Globus pallidus (tissue), 1 donor: Measurements from ENCODE around the gene TET2.

Experiments used
- DNase-seq: peaks from one replicate; pipeline ENCODE4 v3.0.0-alpha.2; 2015; ENCODE audit warnings: low spot score

TET2 gene

DNA sequence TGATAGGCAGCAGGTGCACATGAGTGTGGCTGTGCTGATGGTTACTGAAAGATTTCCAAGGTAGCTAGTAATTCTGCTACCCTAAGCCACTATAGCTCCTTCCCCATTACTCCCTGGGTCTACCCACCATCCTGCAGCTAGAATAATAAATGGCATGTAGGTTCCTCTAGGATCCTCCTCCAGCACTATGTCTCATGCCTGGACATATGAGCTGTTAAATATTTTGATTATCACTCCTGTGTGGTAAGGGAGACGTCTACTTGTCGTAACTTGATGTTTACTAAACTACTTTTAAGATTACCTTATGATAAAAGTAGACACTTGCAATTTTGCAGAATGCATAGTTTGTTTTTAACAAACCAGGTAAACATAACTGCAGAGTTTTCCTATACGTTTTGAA is 35.5 kb downstream of the TET2 start:
- no peak for DNase-seq

- DNase-seq = no peak
These were observed 37.8 kb downstream of the TET2 start for GRCh38 chr4:105184316-105184980.

DNA sequence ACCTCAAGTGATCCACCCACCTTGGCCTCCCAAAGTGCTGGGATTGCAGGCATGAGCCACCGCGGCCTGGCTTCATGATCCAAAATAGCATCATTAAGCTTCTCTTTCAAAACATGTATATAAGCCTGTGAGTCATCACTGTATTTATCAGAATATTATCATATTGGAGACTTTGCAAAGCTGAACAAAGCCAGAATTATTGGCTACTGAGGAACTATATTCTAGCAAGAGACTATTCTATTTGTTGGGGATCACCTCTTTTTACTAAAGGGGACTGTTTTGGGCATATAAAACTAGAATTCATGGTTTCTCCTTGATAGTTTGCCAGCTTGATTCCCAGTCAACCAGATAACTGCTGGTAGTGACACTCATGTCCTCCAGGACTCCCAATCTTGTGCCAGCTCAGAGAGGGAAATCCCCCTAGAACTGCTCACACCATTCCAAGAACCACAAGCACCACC is 40.1 kb downstream of the TET2 start:
- no peak for DNase-seq

DNA sequence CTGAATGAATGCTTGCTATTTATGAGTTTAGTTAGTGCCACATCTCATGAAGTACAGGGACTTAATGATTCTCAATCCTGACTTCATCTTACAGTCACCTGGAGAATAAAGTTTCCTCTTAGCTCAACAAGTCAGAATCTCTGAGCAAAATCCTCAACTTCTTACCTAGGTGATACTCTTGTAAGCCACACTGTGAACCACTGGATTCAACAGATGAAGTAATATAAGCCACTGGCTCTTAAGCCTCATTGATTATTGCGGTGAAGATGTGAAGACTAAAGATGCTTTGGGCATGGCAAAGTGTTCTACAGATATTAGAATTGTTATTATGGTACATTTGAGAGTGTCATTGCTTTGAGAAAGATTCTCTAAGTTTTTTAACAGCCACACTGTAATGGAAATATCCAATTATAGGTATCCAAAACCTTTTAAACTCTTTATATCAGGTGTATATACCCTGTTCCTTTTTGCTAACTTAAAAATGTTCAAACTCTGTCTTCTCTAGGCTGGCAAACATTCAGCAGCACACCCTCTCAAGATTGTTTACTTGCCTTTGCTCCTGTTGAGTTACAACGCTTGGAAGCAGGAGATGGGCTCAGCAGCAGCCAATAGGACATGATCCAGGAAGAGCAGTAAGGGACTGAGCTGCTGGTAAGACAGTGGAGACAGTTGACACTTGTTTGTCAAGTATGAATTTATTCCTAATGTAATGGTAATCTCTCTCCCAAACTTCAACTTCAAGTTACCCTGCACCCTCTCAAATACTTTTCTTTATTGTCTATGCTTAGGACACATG is 43.4 kb downstream of the TET2 start:
- DNase-seq = no peak

- DNase-seq = no peak
These were observed 45.0 kb downstream of the TET2 start for GRCh38 chr4:105191621-105192210.

DNA sequence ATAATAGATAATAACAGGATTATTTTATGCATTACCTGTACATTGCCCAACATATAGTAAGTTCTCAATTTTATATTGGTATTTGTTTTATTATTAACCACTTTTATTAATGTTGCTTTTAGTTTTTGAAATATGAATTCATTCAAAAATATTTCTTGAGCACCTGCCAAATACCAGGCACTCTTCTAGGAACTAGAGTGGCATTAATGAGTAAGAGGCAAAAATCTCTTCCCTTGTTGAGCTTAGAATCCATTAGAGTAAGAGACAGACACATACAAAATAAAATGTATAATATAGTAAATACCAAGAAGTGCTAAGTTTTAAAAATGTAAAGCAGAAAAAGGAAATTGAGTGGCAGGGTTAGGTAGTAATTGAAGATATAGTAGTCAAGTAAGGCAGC is 45.8 kb downstream of the TET2 start:
- DNase-seq = no peak

GRCh38 chr4:105192910-105193309 is 46.2 kb downstream of the TET2 start:
- no peak for DNase-seq

DNA sequence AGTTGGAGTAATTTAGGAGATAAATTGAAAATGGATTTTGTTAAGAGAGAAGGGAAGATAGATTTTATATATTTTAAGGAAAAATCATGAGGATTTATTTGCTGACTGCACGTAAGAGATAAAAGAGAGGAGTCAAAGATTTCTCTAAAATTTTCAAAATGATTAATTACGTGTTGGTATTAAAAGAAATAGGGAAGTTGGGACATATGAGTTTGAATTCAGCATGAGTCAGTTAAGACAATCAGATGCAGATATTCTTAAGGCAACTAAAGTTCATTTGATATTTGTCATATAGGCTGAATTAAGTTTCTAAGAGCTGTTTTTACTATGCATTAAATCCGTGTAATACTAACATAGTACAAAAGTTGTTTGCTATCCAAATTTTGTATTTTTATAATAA is 46.9 kb downstream of the TET2 start:
- no peak for DNase-seq

GRCh38 chr4:105194328-105195231 is 47.9 kb downstream of the TET2 start:
- DNase-seq = no peak

DNA sequence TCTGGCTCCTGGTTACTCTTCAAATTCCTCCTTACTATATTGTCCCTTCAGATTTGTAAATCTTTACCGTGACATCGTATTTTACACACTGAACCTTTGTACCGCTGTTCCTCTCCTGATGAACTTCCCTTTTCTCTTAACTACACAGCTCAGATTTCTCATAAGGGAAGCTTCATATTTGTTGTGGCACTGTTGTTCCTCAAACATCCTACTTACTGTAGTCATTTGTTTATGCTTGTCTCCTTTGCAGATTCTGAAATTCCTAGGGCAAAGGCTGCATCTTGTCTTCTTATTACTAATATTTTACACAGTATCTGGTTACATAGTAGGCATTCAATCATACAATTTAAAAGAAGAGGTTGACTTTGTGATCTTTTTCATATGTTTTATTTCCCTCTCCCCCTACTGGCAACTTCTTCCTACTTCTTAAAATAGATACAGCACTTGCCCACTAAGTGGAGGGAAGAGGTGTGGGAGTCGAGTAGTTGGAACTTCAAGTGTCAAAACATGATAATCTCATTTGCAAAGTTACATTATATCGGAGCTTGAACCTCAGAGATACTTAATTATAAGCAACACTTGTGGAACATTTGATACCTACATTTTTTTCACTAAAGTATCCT is 50.0 kb downstream of the TET2 start:
- DNase-seq = peak; percentile 31

- no peak for DNase-seq
These were observed 51.1 kb downstream of the TET2 start for GRCh38 chr4:105197777-105198176.

- no peak for DNase-seq
These were observed 51.9 kb downstream of the TET2 start for GRCh38 chr4:105198541-105198940.

GRCh38 chr4:105206214-105206613 is 59.5 kb downstream of the TET2 start:
- DNase-seq = no peak

GRCh38 chr4:105207386-105207785 is 60.7 kb downstream of the TET2 start:
- no peak for DNase-seq

GRCh38 chr4:105208561-105208960 is 61.9 kb downstream of the TET2 start:
- no peak for DNase-seq

GRCh38 chr4:105210916-105211315 is 64.2 kb downstream of the TET2 start:
- DNase-seq = no peak

- DNase-seq = no peak
These were observed 69.1 kb downstream of the TET2 start for GRCh38 chr4:105215609-105216313.

DNA sequence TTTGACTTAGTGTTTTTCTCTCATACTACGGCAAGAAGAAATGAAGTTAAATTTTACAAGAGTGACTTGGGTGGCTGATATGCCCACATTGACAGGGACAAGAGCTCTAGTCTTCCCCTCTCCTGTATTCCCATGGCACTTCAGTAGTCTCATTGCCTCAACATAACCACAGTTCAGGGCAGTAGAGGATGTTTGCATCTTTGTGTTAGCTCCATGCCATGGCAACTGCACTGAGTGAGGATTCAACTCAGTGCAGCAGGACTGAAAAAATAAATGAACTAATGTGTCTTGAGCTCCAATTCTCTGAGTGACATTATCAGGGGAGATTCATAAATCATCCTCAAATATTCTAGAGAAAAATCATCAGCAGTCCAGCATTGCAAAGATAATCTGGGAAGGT is 78.8 kb downstream of the TET2 start:
- no peak for DNase-seq

DNA sequence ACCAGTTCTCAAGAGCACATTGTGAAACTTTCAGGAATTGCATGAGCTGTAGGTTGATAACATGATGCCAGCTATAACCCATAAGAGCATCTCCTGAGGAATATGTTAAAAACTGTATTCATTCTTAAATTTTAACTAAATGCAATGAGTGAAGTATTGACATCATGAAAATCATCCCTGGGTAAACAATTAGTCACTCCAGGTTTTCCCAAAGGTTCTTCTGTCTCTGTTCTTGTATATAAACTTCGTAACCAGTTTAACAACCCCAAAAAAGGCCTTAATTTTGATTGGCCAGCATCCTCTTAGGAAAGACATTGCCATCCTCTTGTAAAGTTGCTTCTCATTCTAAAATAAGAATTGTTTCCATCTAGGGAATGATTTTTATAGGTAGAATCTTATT is 80.4 kb downstream of the TET2 start:
- DNase-seq = no peak

GRCh38 chr4:105230287-105230686 is 83.6 kb downstream of the TET2 start:
- no peak for DNase-seq

DNA sequence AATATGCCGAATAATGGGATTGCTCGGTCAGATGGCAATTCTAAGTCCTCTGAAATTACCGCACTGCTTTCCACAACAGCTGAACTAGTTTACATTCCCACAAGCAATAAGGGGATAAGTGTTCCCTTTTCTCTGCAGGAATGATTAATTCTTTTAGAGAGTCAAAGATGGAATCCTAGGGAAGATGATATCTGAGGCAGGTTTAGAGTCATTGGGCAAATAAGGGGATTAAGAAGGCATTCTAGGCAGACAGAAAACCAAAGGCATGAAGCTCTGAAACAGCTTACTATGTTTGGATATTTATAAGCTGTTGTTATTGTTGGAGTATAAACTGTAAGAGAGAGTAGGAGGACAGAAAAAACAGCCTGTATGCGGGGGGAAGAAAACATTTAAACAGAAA is 85.7 kb downstream of the TET2 start:
- DNase-seq = no peak
